Measurements from ENCODE around the gene ZFYVE9.

Gene ZFYVE9

GRCh38 chr1:52239708-52240001 lies 97.8 kb downstream of the ZFYVE9 start:
- TF ChIP-seq CTCF (IDR thresholded peaks at IDR 0.05) = no peak
- Histone ChIP-seq H2AFZ (no peak overlapping the region), H3K4me2 (ENCODE audit: low read length) (no peak overlapping the region), H3K9ac (no peak overlapping the region), H3K4me1 (no peaks in the 10 kb centered on the region), H3K27me3 (ENCODE audit: control insufficient read depth, insufficient read depth, low read length) (no peaks in the 10 kb centered on the region), H3K27ac (no peak overlapping the region), H3K9me3 (ENCODE audit: control insufficient read depth, low read length) (no peaks in the 10 kb centered on the region), H3K79me2 (peaks cover 3% of the 10 kb centered on the region), H3K36me3 (ENCODE audit: control insufficient read depth, insufficient read depth, low read length) (no peaks in the 10 kb centered on the region), H3K4me3 (ENCODE audit: low read depth, low read length) (no peak overlapping the region)

- H3K79me2 ChIP-seq = peaks cover 3% of the 10 kb centered on the region
- H3K4me1 ChIP-seq = no peaks in the 10 kb centered on the region
- no peak overlapping the region for H3K9ac ChIP-seq
- H3K27me3 ChIP-seq (ENCODE audit: control insufficient read depth, insufficient read depth, low read length) = no peaks in the 10 kb centered on the region
- H3K36me3 ChIP-seq (ENCODE audit: control insufficient read depth, insufficient read depth, low read length) = no peaks in the 10 kb centered on the region
- H3K4me3 ChIP-seq (ENCODE audit: low read depth, low read length) = no peak overlapping the region
- no peak overlapping the region for H3K4me2 ChIP-seq (ENCODE audit: low read length)
- H2AFZ ChIP-seq = no peak overlapping the region
- no peak for TF ChIP-seq CTCF (IDR thresholded peaks at IDR 0.05)
- no peak overlapping the region for H3K27ac ChIP-seq
- H3K9me3 ChIP-seq (ENCODE audit: control insufficient read depth, low read length) = no peaks in the 10 kb centered on the region
These were observed 98.8 kb downstream of the ZFYVE9 start for GRCh38 chr1:52240592-52241210.

DNA sequence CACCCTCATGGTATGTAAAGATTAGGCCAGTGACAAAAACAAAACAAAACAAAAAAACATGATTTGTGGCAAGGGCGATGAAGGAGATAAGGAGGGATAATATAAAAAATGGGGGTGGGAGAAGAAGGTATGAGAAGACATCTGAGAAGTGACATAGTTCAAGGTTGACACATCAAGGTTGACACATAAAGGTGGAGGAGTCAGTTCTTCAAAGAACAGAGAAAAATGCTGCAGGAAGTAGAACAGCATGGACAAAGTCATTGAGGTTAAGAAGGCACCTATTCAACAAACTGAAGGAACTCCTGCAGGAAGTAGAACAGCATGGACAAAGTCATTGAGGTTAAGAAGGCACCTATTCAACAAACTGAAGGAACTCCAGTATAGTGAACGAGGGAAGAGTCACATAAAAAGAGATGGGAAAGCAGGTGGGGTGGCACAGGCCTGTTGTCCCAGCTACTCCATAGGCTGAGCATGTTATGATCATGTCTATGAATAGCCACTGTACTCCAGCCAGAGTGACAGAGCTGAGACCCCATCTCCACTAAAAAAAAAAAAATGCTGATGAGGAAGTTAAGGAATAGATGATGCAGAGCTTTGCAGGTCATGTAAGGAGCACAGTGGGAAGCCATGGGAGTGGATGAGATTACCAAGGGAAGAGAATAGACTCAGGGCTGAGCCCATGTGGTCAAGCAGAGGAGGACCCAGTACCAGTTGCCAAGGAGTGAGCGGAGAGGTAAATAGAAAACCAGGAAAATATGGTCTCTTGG lies 101.5 kb downstream of the ZFYVE9 start:
- no peak for TF ChIP-seq CTCF (IDR thresholded peaks at IDR 0.05)
- no peak overlapping the region for H3K27ac ChIP-seq
- no peak overlapping the region for H3K4me3 ChIP-seq (ENCODE audit: low read depth, low read length)
- H3K9me3 ChIP-seq (ENCODE audit: control insufficient read depth, low read length) = no peaks in the 10 kb centered on the region
- H3K9ac ChIP-seq = no peak overlapping the region
- no peak overlapping the region for H2AFZ ChIP-seq
- H3K4me1 ChIP-seq = no peaks in the 10 kb centered on the region
- H3K4me2 ChIP-seq (ENCODE audit: low read length) = no peak overlapping the region
- H3K79me2 ChIP-seq = peaks cover 3% of the 10 kb centered on the region
- no peaks in the 10 kb centered on the region for H3K27me3 ChIP-seq (ENCODE audit: control insufficient read depth, insufficient read depth, low read length)
- no peaks in the 10 kb centered on the region for H3K36me3 ChIP-seq (ENCODE audit: control insufficient read depth, insufficient read depth, low read length)

DNA sequence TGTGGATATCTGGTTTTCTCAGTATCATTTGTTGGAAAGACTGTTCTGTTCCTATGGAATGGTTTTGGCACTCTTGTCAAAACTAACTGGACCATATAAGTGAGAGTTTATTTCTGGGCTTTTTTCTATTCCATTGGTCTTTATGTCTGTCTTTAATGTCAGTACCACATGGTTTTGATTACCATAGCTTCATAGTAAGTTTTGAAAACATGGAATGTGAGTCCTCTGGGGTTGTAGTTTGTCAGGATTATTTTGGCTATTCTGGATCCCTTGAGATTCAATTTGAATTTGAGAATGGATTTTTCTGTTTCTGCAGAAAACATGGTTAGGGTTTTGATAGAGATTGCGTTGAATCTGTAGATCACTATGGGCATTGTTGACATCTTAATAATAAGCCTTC lies 107.9 kb downstream of the ZFYVE9 start:
- H3K36me3 ChIP-seq (ENCODE audit: control insufficient read depth, insufficient read depth, low read length) = no peaks in the 10 kb centered on the region
- no peak overlapping the region for H2AFZ ChIP-seq
- H3K4me2 ChIP-seq (ENCODE audit: low read length) = no peak overlapping the region
- TF ChIP-seq CTCF (IDR thresholded peaks at IDR 0.05) = no peak
- no peak overlapping the region for H3K9ac ChIP-seq
- no peaks in the 10 kb centered on the region for H3K27me3 ChIP-seq (ENCODE audit: control insufficient read depth, insufficient read depth, low read length)
- H3K27ac ChIP-seq = no peak overlapping the region
- H3K79me2 ChIP-seq = no peaks in the 10 kb centered on the region
- H3K9me3 ChIP-seq (ENCODE audit: control insufficient read depth, low read length) = no peaks in the 10 kb centered on the region
- H3K4me1 ChIP-seq = no peaks in the 10 kb centered on the region
- no peak overlapping the region for H3K4me3 ChIP-seq (ENCODE audit: low read depth, low read length)

DNA sequence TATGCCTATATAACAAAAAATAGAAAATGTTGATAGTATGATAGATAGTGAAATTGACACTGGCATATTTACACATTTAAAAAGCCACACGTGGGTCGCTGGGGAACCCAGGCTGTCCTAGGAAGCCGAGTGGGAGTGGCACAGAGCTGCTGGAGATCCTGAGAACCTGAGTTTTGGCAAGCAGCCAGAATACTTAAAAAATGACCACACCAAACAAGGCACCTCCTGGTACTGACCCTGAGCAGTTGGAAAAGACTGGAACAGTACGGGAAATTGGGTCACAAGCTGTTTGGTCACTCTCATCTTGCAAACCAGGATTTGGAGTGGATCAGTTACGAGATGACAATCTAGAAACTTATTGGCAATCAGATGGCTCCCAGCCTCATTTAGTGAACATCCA lies 111.5 kb downstream of the ZFYVE9 start:
- Histone ChIP-seq H3K4me1 (no peaks in the 10 kb centered on the region), H3K27ac (no peak overlapping the region), H2AFZ (no peak overlapping the region), H3K9ac (no peak overlapping the region), H3K79me2 (peaks cover 2% of the 10 kb centered on the region), H3K27me3 (ENCODE audit: control insufficient read depth, insufficient read depth, low read length) (no peaks in the 10 kb centered on the region), H3K4me3 (ENCODE audit: low read depth, low read length) (no peak overlapping the region), H3K36me3 (ENCODE audit: control insufficient read depth, insufficient read depth, low read length) (no peaks in the 10 kb centered on the region), H3K4me2 (ENCODE audit: low read length) (no peak overlapping the region), H3K9me3 (ENCODE audit: control insufficient read depth, low read length) (no peaks in the 10 kb centered on the region)
- TF ChIP-seq CTCF (IDR thresholded peaks at IDR 0.05) = no peak

Data from parathyroid adenoma (tissue), 2 donors.